Fibroblast of gingiva (primary cell): ENCODE results near the gene CCDC34.

ENCODE experiments used
- DNase-seq: peaks from one replicate; pipeline ENCODE4 v3.0.0-alpha.2; 2011; ENCODE audit warnings: low read depth

Gene CCDC34

GRCh38 chr11:27392278-27393114, 29.5 kb upstream of the CCDC34 start:
- DNase-seq = peak; percentile 14

- no peak for DNase-seq
Measured at GRCh38 chr11:27391331-27392015, 28.5 kb upstream of the CCDC34 start.

- peak; percentile 14 for DNase-seq
Measured at GRCh38 chr11:27390318-27391295, 27.6 kb upstream of the CCDC34 start.

GRCh38 chr11:27388869-27389268, 25.9 kb upstream of the CCDC34 start:
- no peak for DNase-seq

DNA sequence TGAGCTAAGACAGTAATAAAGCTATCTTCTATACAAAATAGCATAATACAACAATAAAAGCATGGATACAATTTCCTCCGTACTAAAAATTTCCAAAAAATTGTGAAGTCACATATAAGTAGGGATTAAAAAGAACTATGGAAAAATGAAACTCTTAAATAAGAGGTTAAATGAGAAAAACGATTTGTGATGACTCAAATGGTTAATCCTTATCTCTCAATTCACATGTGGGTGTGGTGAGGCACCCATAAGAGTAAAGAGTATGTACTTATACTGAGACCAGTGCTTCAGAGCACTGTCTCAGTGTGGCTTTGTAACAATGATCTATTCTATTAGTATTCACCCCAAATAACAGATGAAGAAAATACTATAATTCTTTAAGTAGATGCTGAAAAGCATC, 25.0 kb upstream of the CCDC34 start:
- DNase-seq = no peak

GRCh38 chr11:27387362-27387761, 24.3 kb upstream of the CCDC34 start:
- no peak for DNase-seq

GRCh38 chr11:27386181-27386845, 23.3 kb upstream of the CCDC34 start:
- DNase-seq = peak; percentile 51

DNA sequence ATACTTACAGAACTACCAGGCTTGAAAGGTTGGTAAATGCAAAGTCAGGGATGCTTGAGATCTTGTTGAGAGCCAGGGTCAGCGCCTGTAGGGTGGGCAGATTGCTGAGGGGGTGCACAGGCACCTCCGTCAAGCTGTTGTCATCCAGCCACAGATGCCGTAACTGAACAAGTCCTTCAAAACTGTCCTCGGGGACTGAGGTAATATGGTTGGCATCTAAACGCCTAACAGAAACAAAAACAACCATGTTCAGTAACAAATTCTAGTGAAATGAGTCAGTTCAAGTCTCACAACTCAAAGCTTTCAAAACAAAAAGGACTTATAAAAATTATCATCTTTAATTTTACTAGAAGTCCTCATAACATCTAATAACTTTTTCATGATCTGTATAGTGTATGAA, 22.2 kb upstream of the CCDC34 start:
- peak; percentile 82 for DNase-seq

DNA sequence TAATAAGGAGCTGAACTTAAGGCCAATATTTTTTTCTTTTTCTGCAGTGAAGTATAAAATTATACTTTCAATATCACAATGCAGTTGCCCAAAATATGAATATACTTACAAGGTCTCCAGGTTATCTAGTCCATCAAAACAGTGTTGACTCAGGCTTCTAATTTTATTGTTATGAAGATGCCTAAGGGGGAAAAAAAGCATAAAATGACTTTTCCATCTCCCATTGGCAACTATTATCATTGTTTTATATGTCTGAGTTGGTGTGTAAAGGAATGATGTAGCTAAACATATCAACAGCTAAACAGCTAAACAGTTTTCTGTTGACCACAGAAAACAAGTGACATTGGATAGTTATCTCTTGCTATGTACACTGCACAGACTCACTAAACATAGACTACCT, 21.2 kb upstream of the CCDC34 start:
- DNase-seq = no peak

DNA sequence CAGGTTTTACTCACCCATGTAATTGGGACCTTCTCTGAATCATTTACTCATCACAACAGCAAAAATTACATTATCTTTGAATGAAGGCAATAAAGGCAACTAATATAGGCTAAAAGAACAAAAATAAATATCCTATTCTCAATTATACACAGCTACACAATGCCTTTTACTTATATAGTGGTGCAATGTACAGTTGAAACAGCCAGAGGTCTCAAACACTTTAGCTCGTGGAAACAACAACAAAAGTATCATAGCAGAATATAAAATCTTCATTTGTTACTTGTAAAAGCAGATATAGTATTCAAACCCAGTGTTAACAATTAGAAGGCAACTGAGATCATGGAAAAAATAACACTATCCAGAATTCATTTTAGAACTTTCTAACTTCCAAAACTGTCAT, 20.6 kb upstream of the CCDC34 start:
- no peak for DNase-seq

- no peak for DNase-seq
Measured at GRCh38 chr11:27381238-27381666, 18.2 kb upstream of the CCDC34 start.

- DNase-seq = no peak
Measured at GRCh38 chr11:27380771-27381170, 17.8 kb upstream of the CCDC34 start.

DNA sequence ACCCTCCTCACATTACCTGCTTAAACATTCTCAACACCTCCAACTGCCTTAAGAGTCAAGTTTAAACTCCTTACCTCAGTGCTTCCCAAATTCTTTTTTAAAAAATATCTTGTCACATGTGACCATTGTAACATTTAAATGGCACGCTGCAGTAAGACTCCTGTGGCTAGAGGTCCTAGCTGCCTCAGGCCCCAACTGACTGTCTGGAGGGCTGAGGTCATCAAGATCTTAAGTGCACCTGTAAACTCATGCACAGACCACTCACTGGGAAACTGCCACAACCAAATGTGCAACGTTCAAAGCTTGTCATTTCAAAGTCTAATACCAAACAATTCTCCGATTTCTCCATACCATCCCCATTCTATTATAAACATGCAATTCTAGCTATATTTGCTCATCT, 16.4 kb upstream of the CCDC34 start:
- DNase-seq = no peak

DNA sequence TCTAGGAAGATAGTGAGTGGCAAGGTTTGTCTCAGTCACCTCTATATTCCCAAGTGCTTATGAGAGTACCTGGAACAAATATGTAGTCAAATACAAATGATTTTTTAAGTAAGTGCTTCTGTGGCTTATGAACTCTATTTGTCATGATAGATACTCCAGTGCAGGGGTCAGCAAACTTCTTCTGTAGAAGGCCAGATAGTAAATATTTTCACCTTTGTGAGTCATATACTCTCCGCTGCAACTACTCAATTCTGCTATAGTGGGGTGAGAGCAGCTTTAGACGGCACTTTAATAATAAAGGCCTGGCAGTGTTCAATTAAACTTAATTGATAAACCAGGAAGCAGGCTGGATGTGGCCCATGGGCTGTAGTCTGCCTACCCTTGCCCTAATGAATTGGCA, 12.4 kb upstream of the CCDC34 start:
- DNase-seq = no peak

- no peak for DNase-seq
Measured at GRCh38 chr11:27373856-27374602, 11.0 kb upstream of the CCDC34 start.

- DNase-seq = no peak
Measured at GRCh38 chr11:27373392-27373791, 10.4 kb upstream of the CCDC34 start.

DNA sequence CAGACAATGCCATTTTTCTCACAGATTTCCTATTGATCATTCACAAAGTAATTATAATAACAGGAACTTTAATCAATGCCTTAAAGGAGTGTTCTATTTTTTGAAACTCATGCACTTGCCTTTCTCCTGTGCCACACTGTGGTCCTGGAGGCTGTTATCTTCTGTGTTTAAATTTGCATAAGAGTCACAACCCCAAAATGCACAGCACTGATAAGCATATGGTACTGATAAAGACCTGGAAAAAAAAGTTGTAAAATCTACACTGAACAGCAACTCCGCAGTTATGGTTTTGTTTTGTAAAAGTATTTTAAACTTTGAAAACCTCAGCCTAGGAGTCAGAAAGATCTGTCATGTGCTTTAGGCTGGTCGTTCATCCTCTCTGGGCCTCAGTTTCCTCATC, 9.1 kb upstream of the CCDC34 start:
- DNase-seq = no peak

DNA sequence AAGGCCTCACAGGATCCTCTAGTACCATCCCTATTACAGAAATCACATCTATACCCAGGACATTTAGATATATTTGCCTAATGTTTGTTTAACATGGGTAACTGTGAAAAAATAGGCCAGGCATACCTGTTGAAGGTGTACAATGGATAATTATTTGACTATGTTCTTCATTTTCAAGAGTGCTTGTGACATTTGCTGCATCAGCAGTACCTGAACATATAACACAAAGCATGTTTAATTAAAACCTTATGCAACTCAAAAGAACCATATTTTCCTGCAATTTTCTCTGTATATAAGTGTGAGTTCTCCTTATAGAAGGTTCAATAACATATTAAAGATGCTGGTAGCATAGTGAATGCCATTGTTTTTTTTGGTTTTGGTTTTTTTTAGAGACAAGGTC, 8.5 kb upstream of the CCDC34 start:
- no peak for DNase-seq

DNA sequence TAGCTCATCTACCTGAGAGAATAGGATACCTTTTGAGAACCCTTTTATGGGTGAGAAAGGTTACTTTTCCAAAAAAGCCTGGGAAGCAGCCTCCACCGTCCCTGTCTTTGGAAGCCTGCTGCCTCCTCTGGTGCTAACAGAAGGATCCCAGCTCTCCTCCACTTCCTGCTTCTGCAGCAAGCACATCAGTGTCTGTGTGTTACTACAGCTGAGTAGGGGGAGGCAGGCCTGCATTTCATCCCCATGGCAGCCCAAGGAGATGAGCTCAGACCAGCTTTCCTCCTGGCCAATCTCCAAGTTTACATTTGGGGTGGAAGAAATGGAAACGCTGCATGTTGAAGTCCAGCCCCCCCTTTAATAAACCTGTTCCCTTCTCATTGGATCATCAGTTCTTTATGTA, 7.4 kb upstream of the CCDC34 start:
- no peak for DNase-seq

DNA sequence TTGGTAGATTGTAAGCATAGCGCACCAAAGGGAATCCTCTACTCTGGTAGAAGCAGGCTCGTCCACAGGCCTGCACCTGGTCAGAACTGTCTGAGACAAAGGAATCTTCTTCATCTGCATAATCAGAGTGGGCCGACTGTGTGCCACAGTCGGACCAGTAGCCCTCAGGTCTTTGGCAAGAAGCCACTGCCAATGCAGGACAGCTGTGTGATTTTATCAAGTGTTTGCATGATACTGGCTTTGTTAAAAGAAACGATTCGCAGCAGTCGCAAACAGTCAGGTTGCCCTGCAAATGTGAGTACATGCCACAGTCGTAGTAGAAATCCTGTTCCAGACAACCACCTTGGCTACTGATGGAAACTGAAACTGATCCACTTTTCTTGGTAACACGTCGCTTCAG, 4.9 kb upstream of the CCDC34 start:
- no peak for DNase-seq

DNA sequence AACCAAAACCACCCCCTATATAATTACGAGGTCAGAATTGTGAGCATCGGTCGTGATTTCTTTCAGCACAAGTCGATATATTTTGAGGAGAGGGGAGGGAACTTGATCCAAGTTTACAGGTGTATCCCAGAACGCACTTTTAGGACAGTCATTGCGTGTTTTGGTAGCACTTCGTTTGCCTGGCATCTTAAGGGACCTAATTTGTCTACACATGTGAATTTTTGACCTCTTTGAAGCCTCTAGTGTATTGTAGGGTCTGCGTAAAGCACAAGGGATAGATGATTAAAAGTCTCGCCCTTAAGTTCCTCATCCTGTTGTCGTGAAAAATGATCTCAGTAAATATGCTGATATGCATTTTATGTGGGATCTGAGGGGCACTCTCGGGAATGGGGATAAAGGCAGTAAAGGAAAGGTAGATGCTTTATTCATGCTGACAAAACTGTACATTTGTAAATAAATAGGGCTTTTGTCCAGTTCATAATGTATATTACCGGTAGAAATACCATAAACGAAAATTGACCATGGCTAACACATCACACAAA, 632 bp upstream of the CCDC34 start:
- DNase-seq = no peak
